Stimulated activated CD8-positive, alpha-beta memory T cell treated with anti-CD3 and anti-CD28 coated beads, Interleukin-15, amount 100 ng/mL, for 1 hour (primary cell): ENCODE measurements around the gene BCAS3.
"Not testable (repeated sequence)": the region's sequence is repeated elsewhere in the genome, so short reads cannot be mapped to it uniquely, and the experiment has no call there.

ENCODE experiments used
- DNase-seq: peaks from one replicate; pipeline ENCODE4 v3.0.0-alpha.2; 2020; ENCODE audit warnings: low read depth

Gene BCAS3

DNA sequence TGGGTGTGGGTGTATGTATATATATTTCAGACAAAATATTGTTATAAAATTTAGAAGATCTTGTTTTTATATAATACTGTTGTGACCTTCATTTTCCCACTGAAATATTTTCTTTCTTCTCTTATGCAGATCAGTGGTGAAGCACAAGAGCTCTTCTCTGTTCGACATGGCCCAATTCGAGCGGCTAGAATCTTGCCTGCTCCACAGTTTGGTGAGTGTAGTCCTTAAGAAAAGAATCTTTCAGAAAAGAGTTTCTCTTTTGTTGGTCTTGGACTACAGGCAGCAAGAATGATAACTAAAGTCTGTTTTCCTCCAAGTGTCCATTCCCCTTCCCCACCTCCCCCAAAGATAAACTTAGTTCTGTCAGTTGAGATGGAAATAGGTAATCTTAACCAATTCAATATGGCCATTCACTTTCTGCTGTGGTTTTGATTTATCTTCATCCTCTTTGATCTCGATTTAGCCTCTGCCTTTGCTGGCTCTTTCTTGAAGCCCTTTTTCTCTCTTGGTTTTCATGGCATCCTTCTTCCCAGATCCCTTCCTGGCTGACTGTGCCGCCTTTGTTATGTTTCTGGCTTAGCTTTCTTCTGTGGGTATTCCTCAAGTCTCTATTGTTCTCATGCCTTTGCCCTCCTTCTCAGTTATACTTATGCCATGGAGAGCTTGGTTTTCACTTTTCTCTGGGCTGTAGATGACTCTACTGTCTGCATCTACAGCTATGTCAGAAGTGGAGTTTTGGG lies 69.6 kb downstream of the BCAS3 start:
- no peak for DNase-seq

DNA sequence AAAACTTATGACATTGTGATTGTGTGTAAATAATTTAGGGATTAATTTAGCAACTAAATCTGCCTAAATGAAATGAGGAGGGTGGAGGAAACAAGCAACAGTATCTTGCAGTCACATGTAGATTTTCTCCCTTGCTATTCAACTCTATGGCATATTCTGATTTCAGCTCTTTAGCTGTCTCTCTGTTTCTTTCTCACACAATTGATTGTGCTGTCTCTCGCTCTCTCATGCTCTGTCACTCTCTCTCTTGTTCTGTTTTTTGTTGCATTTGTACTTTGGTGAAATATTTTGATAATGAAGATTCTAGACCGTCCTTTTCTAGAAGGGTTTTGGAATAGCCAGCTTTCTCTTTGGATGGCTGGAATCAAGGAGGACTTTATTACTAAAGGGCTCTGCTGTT lies 70.6 kb downstream of the BCAS3 start:
- no peak for DNase-seq

DNA sequence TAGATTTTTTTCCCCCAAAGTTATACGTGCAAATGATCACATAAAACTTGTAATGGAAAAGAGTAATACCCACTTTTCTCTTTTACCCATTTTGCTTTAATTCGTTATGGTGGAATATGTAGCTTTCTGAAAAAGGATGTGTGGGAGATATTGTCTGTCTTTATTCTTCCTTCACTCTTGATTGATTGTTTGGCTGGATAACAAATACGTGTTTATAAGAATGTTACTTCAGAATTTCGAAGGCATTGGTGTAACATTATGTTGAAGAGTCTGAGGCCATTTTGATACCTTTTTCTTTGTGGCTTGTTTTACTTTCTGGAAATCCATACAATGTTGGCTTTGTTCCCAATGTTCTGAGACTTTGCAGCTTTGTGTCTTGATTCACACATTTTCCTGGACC lies 71.4 kb downstream of the BCAS3 start:
- DNase-seq, result no peak

DNA sequence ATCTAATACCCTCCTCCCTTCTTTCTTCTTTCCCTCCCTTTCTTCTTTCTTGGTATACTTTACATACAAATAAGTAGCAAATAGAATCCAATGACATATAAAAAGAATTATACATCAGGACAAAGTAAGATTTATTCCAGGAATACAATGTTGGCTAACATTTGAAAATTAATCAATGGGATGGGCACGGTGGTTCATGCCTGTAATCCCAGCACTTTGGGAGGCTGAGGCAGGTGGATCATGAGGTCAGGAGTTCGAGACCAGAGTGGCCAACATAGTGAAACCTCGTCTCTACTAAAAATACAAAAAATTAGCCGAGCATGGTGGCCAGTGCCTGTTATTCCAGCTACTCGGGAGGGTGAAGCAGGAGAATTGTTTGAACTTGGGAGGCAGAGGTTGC lies 72.1 kb downstream of the BCAS3 start:
- no peak for DNase-seq

DNA sequence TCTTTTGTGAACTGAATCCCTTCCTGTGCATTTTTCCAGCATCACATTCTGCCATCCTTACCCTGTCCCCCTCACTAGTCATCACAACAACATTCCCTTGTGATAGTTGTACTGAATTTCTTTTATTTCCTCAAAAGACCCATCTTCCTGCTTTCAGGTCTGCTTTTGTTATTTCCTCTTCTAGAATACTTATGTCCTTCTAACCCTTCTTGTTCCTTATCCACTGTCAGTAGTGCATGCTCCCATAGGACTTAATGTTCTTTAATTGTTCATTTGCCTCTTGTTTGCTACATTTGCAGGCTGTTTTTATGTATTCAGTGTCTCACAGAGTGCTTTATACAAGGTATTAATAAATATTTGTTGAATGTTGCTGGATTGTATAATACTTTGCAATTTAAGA lies 73.0 kb downstream of the BCAS3 start:
- no peak for DNase-seq

DNA sequence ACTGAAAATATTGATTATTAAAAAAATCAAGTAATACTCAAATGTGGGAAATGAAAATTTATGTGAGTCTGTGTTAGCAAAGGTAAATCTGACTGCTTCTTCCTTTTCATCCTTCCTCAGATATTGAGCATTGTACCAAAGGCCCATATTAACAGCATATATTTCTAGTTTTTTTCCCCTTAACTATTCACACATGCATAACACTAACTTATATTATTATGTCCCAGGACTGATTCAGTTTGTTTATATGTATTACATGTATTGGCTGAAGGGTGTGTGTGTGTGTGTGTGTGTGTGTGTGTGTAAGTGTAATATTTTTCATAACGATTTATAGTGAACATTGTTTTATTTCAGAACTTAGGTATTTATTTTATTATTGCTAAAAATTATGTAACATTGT lies 74.2 kb downstream of the BCAS3 start:
- DNase-seq, result no peak

DNA sequence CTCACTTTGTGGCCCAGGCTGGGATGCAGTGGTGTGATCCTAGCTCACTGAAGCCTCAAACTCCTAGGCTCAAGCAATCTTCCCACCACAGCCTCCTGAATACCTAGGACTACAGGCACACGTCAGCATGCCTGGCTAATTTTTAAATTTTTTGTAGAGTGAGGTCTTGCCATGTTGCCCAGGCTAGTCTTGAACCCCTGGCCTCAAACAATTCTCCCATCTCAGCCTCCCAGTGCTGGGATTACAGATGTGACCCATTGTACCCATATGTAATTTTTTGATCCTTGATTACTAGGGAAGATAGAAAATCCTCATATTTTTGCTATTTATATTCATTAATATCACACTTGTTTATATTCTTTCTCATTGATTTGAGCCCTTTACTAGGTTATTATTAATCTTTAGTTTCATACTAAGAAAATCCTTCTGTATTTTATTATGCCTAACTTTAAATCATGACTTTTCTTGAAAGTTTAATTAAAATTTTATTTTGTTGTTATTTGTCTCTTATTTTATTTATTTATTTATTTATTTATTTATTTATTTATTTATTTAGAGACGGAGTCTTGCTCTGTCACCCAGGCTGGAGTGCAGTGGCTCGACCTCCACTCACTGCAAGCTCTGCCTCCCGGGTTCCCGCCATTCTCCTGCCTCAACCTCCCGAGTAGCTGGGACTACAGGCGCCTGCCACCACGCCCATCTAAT lies 75.4 kb downstream of the BCAS3 start:
- no peak for DNase-seq

DNA sequence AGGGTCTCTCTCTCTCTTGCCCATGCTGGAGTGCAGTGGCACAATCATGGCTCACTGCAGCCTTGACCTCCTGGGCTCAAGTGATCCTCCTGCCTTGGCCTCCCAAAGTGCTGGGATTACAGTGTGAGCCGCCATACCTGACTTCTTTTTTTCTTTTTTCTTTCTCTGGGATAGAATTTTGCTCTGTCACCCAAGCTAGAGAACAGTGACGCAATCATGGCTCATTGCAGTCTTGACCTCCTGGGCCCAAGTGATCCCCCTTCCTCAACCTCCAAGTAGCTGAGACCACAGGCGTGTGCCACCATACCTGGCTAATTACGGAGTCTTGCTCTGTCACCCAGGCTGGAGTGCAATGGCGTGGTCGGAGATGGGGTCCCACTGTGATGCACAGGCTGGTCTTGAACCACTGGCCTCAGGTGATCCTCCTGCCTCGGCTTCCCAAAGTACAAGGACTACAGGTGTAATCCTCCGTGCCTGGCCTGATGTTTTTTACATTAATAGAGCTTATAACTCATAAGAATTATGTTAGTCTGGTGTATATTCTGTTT lies 76.5 kb downstream of the BCAS3 start:
- DNase-seq, result no peak

DNA sequence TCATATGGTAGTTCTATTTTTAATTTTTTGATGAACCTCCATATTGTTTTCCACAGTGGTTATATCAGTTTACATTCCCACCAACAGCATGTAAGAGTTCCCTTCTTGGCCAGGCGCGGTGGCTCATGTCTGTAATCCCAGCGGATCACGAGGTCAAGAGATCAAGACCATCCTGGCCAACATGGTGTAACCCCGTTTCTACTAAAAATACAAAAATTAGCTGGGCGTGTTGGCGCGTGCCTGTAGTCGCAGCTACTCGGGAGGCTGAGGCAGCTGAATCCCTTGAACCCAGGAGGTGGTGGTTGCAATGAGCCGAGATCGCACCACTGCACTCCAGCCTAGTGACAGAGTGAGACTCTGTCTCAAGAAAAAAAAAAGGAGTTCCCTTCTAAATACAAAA lies 79.1 kb downstream of the BCAS3 start:
- DNase-seq, result not testable (repeated sequence)

DNA sequence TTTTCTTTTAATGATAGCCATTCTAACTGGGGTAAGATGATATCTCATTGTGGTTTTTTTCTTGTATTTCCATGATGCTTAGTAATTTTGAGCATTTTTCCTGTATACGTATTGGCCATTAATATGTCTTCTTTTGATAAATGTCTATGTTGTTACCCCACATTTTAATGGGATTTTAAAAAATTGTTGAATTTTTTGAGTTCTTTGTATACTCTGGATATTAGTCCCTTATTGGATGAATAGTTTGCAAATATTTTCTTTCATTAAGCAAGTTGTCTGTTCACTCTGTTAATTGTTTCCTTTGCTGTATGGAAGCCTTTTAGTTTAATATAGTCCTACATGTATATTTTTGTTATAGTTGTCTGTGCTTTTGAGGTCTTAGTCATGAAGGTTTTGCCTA lies 79.8 kb downstream of the BCAS3 start:
- no peak for DNase-seq

DNA sequence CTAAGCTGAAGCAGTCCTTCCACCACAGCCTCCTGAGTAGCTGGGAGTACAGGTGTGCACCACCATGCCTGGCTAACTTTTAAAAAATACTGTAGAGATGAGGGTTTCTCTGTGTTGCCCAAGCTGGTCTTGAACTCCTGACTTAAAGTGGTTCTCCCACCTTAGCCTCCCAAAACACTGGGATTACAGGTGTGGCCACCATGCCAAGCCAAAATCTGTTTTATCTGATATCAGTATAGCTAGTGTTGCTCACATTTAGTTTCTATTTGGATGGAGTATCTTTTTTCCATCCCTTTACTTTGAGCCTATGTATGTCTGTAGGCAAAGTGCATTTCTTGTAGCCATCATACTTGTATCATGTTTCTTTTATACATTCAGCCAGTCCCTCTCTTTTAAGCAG lies 82.1 kb downstream of the BCAS3 start:
- no peak for DNase-seq

DNA sequence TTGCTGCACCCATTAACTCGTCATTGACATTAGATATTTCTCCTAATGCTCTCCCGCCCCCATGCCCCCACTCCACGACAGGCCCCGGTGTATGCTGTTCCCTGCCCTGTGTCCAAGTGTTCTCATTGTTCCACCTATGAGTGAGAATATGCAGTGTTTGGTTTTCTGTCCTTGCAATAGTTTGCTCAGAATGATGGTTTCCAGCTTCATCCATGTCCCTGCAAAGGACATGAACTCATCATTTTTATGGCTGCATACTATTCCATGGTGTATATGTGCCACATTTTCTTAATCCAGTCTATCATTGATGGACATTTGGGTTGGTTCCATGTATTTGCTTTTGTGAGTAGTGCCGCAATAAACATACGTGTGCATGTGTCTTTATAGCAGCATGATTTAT lies 83.7 kb downstream of the BCAS3 start:
- DNase-seq, result not testable (repeated sequence)

DNA sequence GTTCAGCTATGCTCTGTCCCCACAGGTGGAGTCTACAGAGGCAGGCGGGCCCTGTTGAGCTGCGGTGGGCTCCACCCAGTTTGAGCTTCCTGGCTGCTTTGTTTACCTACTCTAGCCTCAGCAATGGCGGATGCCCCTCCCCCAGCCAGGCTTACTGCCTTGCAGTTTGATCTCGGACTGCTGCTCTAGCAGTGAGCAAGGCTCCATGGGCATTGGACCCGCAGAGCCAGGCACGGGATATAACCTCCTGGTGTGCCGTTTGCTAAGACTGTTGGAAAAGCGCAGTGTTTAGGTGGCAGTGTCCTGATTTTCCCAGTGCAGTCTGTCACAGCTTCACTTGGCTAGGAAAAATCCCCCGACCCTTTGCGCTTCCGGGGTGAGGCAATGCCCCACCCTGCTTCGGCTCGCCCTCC lies 89.1 kb downstream of the BCAS3 start:
- no peak for DNase-seq

DNA sequence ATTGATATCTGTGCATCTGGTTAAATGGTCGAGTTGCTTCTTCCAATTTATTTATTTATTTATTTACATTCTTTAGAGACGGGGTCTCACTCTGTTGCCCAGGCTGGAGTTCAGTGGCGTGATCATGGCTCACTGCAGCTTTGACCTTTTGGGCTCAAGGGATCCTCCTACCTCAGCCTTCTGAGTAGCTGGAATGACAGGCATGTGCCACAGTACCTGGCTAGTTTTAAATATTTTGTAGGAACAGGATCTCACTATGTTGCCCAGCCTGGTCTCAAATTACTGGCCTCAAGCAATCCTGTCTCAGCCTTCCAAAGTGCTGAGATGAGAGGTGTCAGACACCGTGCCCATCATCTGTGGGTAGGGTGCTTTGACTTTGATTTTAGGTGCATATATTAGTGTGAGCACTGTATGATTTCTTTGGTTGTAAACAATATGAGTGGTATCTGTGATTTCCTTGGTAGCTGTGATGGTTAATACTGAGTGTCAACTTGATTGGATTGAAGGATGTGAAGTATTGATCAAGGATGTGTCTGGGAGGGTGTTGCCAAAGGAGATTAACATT lies 90.2 kb downstream of the BCAS3 start:
- DNase-seq, result no peak

DNA sequence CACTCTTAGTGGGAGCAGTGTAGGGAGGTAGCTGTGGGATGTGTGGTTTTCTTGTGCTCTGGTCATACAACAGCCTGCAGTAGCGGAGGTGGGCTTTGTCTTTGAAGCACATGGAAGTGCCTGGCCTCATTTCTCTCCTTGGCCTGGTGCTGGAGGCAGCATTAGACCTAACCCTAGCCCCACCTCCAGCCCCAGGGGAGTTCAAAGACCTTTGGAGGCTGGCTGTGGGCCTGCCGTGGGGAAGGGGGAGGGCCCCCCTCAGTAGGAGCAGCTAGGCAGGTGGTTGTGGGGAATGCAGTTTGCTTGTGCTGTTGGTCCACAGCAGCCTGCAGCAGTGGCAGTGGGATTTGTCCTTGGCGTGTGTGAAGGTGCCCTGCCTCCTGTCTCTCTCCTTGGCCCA lies 91.7 kb downstream of the BCAS3 start:
- DNase-seq, result no peak

DNA sequence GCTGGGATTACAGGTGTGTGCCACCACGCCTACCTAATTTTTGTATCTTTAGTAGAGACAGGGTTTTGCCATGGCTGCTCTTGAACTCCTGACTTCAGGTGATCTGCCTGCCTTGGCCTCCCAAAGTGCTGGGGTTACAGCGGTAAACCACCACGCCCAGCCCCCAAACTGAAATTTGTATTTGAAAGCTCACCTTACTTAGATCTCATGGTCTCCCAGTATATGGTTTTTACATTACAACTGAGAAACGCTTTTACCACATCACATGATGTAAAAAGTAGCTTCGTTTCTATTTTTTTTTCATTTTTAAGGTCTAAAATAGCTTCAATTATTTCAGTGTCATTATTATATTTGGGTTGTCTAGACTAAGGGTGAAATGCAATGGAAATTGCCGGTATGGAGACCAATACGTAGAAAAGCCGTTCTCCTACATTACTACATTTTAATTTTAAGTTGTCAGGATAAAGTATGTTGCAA lies 93.3 kb downstream of the BCAS3 start:
- no peak for DNase-seq

DNA sequence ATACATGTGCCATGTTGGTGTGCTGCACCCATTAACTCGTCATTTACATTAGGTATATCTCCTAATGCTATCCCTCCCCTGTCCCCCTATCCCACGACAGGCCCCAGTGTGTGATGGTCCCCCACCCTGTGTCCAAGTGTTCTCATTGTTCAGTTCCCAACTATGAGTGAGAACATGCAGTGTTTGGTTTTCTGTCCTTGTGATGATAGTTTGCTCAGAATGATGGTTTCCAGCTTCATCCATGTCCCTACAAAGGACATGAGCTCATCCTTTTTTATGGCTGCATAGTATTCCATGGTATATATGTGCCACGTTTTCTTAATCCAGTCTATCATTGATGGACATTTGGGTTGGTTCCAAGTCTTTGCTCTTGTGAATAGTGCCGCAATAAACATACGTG lies 94.0 kb downstream of the BCAS3 start:
- not testable (repeated sequence) for DNase-seq

DNA sequence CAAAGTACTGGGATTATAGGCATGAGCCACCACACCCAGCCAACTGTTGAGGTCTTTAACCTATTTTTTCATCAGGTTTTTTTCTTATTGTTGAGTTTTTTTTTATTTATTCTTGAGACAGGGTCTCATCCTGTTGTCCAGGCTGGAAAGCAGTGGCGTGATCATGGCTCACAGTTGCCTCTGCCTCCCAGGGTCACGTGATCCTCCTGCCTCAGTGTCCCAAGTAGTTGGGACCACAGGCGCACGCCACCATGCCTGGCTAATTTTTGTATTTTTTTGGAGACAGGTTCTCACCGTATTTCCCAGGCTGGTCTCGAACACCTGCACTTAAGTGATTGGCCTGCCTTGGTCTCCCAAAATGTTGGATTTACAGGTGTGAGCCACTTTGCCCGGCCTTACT lies 95.9 kb downstream of the BCAS3 start:
- no peak for DNase-seq

DNA sequence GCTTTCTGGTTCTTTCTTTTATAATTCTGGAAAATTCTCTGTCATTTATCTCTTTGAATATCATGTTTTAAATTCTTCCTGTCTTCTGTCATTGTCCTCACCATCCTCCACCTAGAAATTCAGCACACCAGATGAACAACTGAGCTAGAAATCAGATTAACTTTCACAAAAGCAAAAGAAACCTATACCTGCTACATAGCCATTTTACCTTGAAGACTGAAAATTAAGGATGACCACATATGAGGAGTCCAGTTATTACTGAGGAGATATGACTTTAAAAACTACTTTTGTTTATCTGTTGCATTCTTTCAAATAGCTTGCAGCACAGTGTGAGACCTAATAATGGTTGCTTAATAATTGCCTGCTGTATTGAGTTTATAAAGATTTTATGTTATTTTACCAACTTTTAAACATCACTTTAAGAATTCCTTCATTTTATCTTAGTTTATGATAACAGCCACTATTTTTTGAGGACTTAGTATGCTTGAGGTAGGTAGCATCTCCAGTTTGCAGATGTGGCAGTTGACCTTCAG lies 104.3 kb downstream of the BCAS3 start:
- DNase-seq, result no peak

DNA sequence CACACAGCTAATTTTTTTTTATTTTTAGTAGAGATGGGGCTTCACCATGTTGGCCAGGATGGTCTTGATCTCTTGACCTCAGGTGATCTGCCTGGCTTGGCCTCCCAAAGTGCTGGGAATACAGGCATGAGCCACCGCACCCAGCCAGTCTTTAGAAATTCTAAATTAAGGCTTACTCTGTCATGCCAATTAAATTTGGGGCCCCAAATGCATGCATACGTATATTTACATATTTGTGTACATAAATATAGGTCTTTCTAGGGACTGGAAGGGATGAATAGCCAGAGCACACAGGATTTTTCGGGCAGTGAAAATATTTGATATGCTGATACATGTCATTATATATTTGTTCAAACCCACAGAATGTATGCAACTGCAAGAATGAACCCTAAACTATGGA lies 105.1 kb downstream of the BCAS3 start:
- DNase-seq, result no peak

DNA sequence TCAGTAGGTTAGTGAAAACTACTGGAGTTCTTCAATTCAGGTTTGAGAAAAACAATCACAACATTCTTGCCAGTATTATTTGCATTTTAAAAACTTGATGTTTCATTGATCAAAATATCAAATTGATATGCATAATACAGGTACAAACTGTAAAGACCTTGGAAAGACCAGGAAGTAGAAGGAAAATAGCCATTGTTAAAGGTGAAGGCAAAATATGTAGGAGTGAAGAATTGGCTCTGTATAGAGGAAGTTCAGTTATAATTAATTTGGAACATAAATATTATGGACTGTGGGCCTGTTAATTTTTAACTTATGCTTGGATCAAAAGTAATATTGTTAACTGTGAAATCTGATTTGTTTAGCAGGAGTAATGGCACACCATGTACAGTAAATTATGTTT lies 112.6 kb downstream of the BCAS3 start:
- no peak for DNase-seq

DNA sequence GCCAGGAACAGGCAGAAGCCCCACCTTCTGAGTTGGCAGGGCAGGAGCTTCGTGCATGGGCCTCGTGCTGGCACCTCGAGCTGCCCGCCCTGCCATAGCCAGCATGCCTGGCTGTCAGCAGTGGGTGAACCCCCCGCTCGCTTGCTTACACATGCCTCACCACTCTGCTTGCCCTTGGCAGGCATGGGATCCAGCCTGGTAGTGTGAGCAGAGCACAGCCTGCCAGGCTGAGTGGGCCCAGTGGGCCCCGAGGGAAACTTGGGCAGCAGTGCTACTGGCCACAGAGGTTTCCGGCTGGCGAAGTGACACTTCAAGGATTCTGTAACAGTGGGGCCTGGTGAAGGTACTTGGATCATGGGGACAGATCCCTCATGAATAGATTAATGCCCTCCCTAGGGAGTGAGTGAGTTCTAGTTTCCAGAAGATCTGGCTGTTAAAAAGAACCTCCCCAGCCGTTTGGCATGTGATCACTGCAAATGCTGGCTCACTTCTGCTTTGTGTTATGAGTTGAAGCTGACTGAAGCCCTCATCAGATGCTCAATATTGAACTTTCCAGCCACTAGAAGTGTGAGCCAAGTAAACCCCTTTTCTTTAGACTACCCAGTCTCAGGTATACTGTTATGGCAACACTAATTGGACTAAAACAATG lies 114.7 kb downstream of the BCAS3 start:
- no peak for DNase-seq
